NT2/D1 (cell line): ENCODE data around the gene CACNA2D3.

Experiments used
- YY1 ChIP-seq: IDR thresholded peaks from 2 replicates; pipeline ENCODE4 v1.6.1; 2011; ENCODE audit not compliant: insufficient read length, insufficient read depth
- ZNF274 ChIP-seq: IDR thresholded peaks from 2 replicates; pipeline ENCODE4 v1.6.1; 2011; ENCODE audit warnings: mild to moderate bottlenecking, low read depth, low read length

DNA sequence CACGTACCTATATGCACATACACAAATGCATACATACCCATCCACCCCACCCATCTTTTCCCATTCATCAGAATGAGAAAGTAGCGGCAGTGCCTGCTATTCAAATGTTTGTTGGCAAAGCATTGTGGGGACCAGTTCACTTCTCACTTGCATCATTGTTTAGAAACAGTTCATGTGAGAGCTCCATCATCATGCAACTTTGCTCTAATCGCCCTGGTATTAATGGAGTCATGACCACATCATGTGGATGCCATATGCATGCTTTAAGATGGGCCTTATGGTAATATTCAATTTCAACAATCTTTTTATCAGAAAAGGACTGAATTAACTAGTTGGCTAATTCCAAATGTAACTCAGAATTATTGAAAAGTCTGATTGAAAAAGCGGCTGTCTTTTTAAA lies 725.0 kb downstream of the CACNA2D3 start:
- TF ChIP-seq ZNF274 (no peak), YY1 (no peak)
